T-helper 17 cell (primary cell): ENCODE data around the gene FECH. TPM values are rescaled to one million over a fixed set of nuclear protein-coding genes. Genes with fewer than 3 reads are reported as not detected.
"Not testable (repeated sequence)": the region's sequence is repeated elsewhere in the genome, so short reads cannot be mapped to it uniquely, and the experiment has no call there.

Experiments
- ATAC-seq: fragments of 150-1000 bp; cut with Tn5 transposase; 2 replicates; pipeline ENCODE4 v1.10.0; 2021; ENCODE audit warnings: mild to moderate bottlenecking, moderate library complexity
- DNase-seq, 3 donors: peaks; one replicate each; pipeline versions ENCODE4 v3.0.0 to v3.0.0-alpha.2; 2020 to 2021
- H3K9me3 ChIP-seq: one replicate; pipeline ENCODE4 v1.7.0; 2013; ENCODE audit warnings: low read length, mild to moderate bottlenecking; ENCODE audit not compliant: control insufficient read depth, poor library complexity, severe bottlenecking
- H3K27ac Mint-ChIP-seq: one replicate; pipeline ENCODE4 v1.8.0; 2022; ENCODE audit warnings: mild to moderate bottlenecking, moderate library complexity, mixed read lengths
- H3K27me3 Mint-ChIP-seq: one replicate; pipeline ENCODE4 v1.8.0; 2022; ENCODE audit warnings: mixed read lengths
- H3K36me3 Mint-ChIP-seq: one replicate; pipeline ENCODE4 v1.8.0; 2022; ENCODE audit warnings: low read depth, mixed read lengths
- H3K4me1 Mint-ChIP-seq: one replicate; pipeline ENCODE4 v1.8.0; 2022; ENCODE audit warnings: mild to moderate bottlenecking, mixed read lengths
- H3K4me3 Mint-ChIP-seq: one replicate; pipeline ENCODE4 v1.8.0; 2022; ENCODE audit warnings: mild to moderate bottlenecking, moderate library complexity, mixed read lengths
- total RNA-seq, 4 donors: library from RNA in 2 of 4; stranded (reverse) in 2 of 4; gene quantifications; one replicate each; pipeline ENCODE4 v1.2.3 and lab custom pipeline; 2022 to 2026

Gene FECH
- total RNA-seq, 2 donors from 2014 or later = 9.9 to 10.8 TPM

- peaks cover 31% of the 10 kb centered on the region for H3K27me3 Mint-ChIP-seq
- H3K4me3 Mint-ChIP-seq = no peak overlapping the region
- H3K36me3 Mint-ChIP-seq = no peaks in the 10 kb centered on the region
Measured at GRCh38 chr18:57534511-57534909, 52.0 kb downstream of the FECH start.

GRCh38 chr18:57533868-57534510 is 52.5 kb downstream of the FECH start:
- H3K36me3 Mint-ChIP-seq = no peaks in the 10 kb centered on the region
- ATAC-seq (no peak), DNase-seq (no peak)
- no peaks in the 10 kb centered on the region for H3K9me3 ChIP-seq
- no peak overlapping the region for H3K27ac Mint-ChIP-seq
- H3K4me3 Mint-ChIP-seq = no peak overlapping the region
- H3K27me3 Mint-ChIP-seq = peaks cover 35% of the 10 kb centered on the region
- H3K4me1 Mint-ChIP-seq = no peaks in the 10 kb centered on the region

More at GRCh38 chr18:57534511-57534909, 52.0 kb downstream of the FECH start:
- H3K27ac Mint-ChIP-seq = no peak overlapping the region
- ATAC-seq (no peak), DNase-seq (no peak)
- H3K9me3 ChIP-seq = no peaks in the 10 kb centered on the region
- no peaks in the 10 kb centered on the region for H3K4me1 Mint-ChIP-seq

- DNase-seq = no peak
- Mint-ChIP-seq H3K4me3 (no peak overlapping the region), H3K36me3 (no peaks in the 10 kb centered on the region), H3K27me3 (peaks cover 39% of the 10 kb centered on the region), H3K27ac (no peak overlapping the region), H3K4me1 (no peaks in the 10 kb centered on the region)
- no peaks in the 10 kb centered on the region for H3K9me3 ChIP-seq
- no peak for ATAC-seq
Measured at GRCh38 chr18:57533006-57533867, 53.3 kb downstream of the FECH start.

GRCh38 chr18:57529151-57529550 is 57.4 kb downstream of the FECH start:
- Mint-ChIP-seq H3K4me1 (no peaks in the 10 kb centered on the region), H3K36me3 (peaks cover under 1% of the 10 kb centered on the region), H3K27me3 (peaks cover 31% of the 10 kb centered on the region), H3K4me3 (no peak overlapping the region), H3K27ac (no peak overlapping the region)
- ATAC-seq (no peak), DNase-seq (no peak)
- H3K9me3 ChIP-seq = no peaks in the 10 kb centered on the region

GRCh38 chr18:57527556-57528229 is 58.8 kb downstream of the FECH start:
- Mint-ChIP-seq H3K27ac (no peak overlapping the region), H3K4me3 (no peak overlapping the region), H3K36me3 (peaks cover 2% of the 10 kb centered on the region), H3K4me1 (peaks cover 2% of the 10 kb centered on the region), H3K27me3 (peaks cover 39% of the 10 kb centered on the region)
- H3K9me3 ChIP-seq = no peaks in the 10 kb centered on the region
- no peak for DNase-seq
- ATAC-seq = no peak

- peaks cover 2% of the 10 kb centered on the region for H3K36me3 Mint-ChIP-seq
- DNase-seq = no peak
- ATAC-seq = no peak
- no peak overlapping the region for H3K4me3 Mint-ChIP-seq
- H3K27ac Mint-ChIP-seq = no peak overlapping the region
- peaks cover 39% of the 10 kb centered on the region for H3K27me3 Mint-ChIP-seq
- H3K9me3 ChIP-seq = no peaks in the 10 kb centered on the region
- peaks cover 2% of the 10 kb centered on the region for H3K4me1 Mint-ChIP-seq
Measured at GRCh38 chr18:57523171-57523956, 63.1 kb downstream of the FECH start.

- H3K4me1 Mint-ChIP-seq = not testable (repeated sequence)
Measured at GRCh38 chr18:57522348-57522747, 64.2 kb downstream of the FECH start.

GRCh38 chr18:57519668-57520424 is 66.7 kb downstream of the FECH start:
- Mint-ChIP-seq H3K27me3 (peaks cover 36% of the 10 kb centered on the region), H3K36me3 (peaks cover 2% of the 10 kb centered on the region), H3K4me3 (no peak overlapping the region), H3K4me1 (peaks cover 2% of the 10 kb centered on the region), H3K27ac (no peak overlapping the region)
- H3K9me3 ChIP-seq = no peaks in the 10 kb centered on the region
- DNase-seq (no peak), ATAC-seq (no peak)

More at GRCh38 chr18:57522348-57522747, 64.2 kb downstream of the FECH start:
- not testable (repeated sequence) for H3K36me3 Mint-ChIP-seq, H3K27ac Mint-ChIP-seq, ATAC-seq, H3K9me3 ChIP-seq, DNase-seq, H3K4me3 Mint-ChIP-seq
- peaks cover 34% of the 10 kb centered on the region for H3K27me3 Mint-ChIP-seq

- H3K36me3 Mint-ChIP-seq = no peaks in the 10 kb centered on the region
- ATAC-seq = no peak
- peaks cover 34% of the 10 kb centered on the region for H3K27me3 Mint-ChIP-seq
- no peaks in the 10 kb centered on the region for H3K9me3 ChIP-seq
- no peak overlapping the region for H3K27ac Mint-ChIP-seq
- peaks cover 2% of the 10 kb centered on the region for H3K4me1 Mint-ChIP-seq
- no peak for DNase-seq
- no peak overlapping the region for H3K4me3 Mint-ChIP-seq
Measured at GRCh38 chr18:57518533-57518932, 68.0 kb downstream of the FECH start.

- no peaks in the 10 kb centered on the region for H3K36me3 Mint-ChIP-seq
- no peak overlapping the region for H3K27ac Mint-ChIP-seq
- DNase-seq (no peak), ATAC-seq (no peak)
- H3K4me1 Mint-ChIP-seq = no peaks in the 10 kb centered on the region
- no peaks in the 10 kb centered on the region for H3K9me3 ChIP-seq
- no peak overlapping the region for H3K4me3 Mint-ChIP-seq
- H3K27me3 Mint-ChIP-seq = peaks cover 28% of the 10 kb centered on the region
Measured at GRCh38 chr18:57516056-57516455, 70.4 kb downstream of the FECH start.

GRCh38 chr18:57505231-57505630 is 81.3 kb downstream of the FECH start:
- H3K27ac Mint-ChIP-seq = no peak overlapping the region
- H3K4me3 Mint-ChIP-seq = no peak overlapping the region
- H3K27me3 Mint-ChIP-seq = peaks cover 52% of the 10 kb centered on the region
- DNase-seq (no peak), ATAC-seq (no peak)
- no peaks in the 10 kb centered on the region for H3K4me1 Mint-ChIP-seq
- H3K9me3 ChIP-seq = no peaks in the 10 kb centered on the region
- no peaks in the 10 kb centered on the region for H3K36me3 Mint-ChIP-seq

GRCh38 chr18:57502624-57503023 is 83.9 kb downstream of the FECH start:
- Mint-ChIP-seq H3K36me3 (no peaks in the 10 kb centered on the region), H3K27me3 (peaks cover 42% of the 10 kb centered on the region), H3K4me3 (no peak overlapping the region), H3K4me1 (no peaks in the 10 kb centered on the region), H3K27ac (no peak overlapping the region)
- ATAC-seq = no peak
- no peak for DNase-seq
- H3K9me3 ChIP-seq = no peaks in the 10 kb centered on the region
